GOT3 (cell line): ENCODE results near the gene IL6.
"Not testable (repeated sequence)": the region's sequence is repeated elsewhere in the genome, so short reads cannot be mapped to it uniquely, and the experiment has no call there.

Experiments
- DNase-seq: peaks from one replicate; lab custom pipeline; 2025; ENCODE audit warnings: mixed read lengths; lab: John Stamatoyannopoulos, UW

Gene IL6

DNA sequence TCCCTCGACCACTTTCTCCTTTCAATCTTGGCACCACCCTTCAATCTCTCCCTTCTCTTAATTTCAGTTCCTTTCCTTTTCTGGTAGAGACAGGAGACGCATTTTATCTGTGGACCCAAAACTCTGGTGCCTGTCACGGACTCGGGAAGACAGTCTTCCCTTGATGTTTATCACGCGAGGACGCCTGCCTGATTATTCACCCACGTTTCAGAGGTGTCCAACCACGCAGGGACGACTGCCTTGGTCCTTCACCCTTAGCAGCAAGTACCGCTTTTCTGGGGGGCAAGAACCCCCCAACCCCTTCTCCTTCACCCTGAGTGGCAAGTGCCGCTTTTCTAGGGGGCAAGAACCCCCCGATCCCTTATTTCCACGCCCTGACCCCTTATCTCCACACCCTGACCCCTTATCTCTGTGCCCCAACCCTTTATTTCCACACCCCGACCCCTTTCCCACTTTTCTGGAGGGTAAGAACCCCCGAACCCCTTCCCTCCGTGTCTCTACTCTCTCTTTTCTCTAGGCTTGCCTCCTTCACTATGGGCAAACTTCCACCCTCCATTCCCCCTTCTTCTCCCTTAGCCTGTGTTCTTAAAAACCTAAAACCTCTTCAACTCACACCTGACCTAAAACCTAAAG is 22.9 kb upstream of the IL6 start:
- DNase-seq: not testable (repeated sequence)

- not testable (repeated sequence) for DNase-seq
These were observed 22.3 kb upstream of the IL6 start for GRCh38 chr7:22704722-22705121.

DNA sequence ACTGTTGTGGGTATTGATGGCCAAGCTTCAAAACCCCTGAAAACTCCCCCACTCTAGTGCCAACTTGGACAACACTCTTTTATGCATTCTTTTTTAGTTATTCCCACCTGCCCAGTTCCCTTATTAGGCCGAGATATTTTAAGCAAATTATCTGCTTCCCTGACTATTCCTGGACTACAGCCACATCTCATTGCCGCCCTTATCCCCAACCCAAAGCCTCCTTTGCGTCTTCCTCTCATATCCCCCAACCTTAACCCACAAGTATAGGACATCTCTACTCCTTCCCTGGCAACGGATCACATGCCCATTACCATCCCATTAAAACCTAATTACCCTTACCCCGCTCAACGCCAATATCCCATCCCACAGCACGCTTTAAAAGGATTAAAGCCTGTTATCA is 21.1 kb upstream of the IL6 start:
- DNase-seq: not testable (repeated sequence)

DNA sequence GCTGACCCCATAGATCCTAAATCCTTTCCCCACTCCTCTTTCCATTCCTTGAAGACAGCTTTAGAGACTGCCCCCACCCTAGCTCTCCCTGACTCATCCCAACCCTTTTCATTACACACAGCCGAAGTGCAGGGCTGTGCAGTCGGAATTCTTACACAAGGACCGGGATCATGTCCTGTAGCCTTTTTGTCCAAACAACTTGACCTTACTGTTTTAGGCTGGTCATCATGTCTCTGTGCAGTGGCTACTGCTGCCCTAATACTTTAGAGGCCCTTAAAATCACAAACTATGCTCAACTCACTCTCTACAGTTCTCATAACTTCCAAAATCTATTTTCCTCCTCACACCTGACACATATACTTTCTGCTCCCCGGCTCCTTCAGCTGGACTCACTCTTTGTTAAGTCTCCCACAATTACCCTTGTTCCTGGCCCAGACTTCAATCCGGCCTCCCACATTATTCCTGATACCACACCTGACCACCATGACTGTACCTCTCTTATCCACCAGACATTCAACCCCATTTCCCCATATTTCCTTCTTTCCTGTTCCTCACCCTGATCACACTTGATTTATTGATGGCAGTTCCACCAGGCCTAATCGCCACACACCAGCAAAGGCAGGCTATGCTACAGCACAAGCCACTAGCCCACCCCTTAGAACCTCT is 19.8 kb upstream of the IL6 start:
- not testable (repeated sequence) for DNase-seq

- not testable (repeated sequence) for DNase-seq
These were observed 18.8 kb upstream of the IL6 start for GRCh38 chr7:22708214-22708613.

- not testable (repeated sequence) for DNase-seq
These were observed 18.3 kb upstream of the IL6 start for GRCh38 chr7:22708677-22709061.

- not testable (repeated sequence) for DNase-seq
These were observed 17.8 kb upstream of the IL6 start for GRCh38 chr7:22709062-22709829.

DNA sequence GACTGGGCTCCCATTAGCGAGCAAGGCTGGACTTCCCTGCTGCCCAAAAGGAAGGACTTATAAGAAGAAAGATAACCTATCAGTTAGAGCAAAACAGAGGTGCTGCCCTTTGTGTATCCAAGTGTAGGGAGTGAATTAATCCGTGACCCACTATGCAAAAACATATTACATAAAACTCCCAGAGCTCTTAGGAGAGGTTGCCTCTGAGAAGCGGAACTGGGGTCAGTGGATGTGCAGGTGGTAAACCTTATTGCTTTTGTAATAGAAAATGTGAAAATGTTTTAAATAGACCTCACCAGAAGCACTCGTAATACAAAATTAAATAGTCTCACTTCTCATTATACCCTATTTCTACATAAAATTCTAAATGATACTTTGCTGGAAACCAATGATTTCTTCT is 17.1 kb upstream of the IL6 start:
- no peak for DNase-seq

DNA sequence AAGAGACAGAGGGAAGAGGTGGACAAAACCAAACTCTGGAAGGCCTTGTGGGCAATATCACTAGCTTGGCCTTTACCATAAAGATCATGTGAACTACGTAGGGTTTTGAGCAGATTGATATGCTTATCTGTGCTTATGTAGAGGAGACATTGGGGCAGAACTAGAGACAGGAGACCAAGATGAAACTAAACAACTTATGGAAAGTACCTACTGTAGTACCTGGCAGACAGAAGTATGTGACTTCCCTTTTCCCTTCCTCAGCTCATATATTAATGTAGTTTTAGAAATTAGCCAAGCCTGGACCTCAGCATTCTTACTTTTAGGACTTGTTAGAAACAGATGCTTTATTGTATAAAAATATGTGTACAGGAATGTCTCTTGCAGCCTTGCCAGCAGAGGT is 14.0 kb upstream of the IL6 start:
- no peak for DNase-seq

DNA sequence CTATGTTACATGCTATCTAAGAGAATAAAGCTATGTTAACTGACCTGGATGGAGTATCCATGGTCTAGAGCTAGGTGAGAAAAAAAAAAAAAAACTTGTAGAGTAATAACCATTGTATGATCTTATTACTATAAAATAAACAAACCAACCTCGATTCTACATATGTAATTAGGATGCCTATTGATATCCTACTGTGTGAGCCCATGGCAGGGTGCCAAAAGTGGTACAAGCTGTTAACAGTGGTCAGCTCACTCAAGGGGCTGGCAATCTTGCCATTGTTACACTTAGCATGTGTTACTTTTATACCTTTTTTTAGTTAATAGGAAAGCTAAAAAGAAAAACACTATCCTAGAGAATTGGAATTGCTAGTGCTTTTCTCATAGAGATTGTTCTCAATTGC is 13.5 kb upstream of the IL6 start:
- DNase-seq: no peak

- DNase-seq: no peak
These were observed 11.0 kb upstream of the IL6 start for GRCh38 chr7:22715969-22716368.

GRCh38 chr7:22717760-22718159 is 9.2 kb upstream of the IL6 start:
- no peak for DNase-seq

GRCh38 chr7:22718200-22718711 is 8.7 kb upstream of the IL6 start:
- DNase-seq: peak; percentile 54

GRCh38 chr7:22718911-22719420 is 8.0 kb upstream of the IL6 start:
- DNase-seq: no peak

GRCh38 chr7:22720791-22721786 is 5.9 kb upstream of the IL6 start:
- no peak for DNase-seq

- DNase-seq: no peak
These were observed 4.3 kb upstream of the IL6 start for GRCh38 chr7:22722536-22723180.

DNA sequence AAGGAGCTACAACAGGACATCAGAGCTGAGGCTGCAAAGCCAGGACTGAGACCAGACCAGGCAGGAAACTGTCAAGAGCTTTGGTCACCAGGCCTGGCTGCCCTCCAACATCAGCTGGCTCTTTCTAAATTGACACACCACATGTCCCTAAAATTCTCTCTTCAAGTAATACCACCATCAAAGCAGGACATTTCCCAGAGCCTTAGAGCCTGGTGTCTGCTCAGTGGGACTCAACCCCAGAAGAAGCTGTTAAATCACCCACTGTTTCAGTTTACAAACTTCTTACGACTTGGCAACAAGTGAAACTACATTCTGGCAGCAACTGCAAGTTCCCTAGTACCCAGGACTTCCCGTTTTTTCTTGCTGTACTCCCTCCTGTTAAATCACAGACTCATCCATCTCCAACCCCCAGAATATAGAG is 3.8 kb upstream of the IL6 start:
- DNase-seq: no peak

DNA sequence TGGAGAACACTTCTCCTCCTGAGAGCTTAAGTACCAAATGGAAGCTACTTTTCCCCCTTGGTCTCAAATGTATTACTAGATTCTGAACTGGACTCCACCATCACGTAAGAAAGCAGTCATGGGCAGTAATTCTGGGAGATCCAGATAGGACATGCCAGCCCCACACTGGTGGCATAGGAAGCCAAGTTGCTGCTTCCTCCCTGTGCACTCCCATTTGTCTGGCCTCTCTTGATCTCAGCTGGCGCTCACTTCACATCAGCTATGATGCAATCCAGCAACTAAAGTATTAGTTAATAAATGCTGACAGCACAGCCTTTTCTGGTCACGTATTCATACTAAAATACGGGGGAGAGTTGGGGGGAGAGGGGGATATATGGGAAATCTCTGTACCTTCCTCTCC is 3.4 kb upstream of the IL6 start:
- no peak for DNase-seq

DNA sequence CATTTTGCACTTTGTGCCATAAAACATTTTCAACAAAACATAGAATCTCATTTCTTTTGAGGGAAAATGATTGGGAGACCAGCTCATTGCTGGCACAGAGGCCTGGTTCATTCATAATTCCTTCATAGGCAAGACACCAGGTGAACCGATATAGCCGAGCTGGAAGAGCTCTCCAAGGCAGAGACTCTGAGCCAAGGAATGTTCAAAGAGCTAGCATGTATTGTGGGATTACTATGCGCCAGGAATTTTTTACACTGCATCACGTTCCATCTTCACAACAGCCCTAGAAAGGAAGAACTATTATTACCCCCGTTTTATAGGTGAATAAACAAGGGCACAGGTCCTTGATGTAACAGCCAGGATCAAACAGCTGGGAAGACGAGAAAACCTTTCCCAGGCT is 2.1 kb upstream of the IL6 start:
- DNase-seq: no peak

- DNase-seq: no peak
These were observed 1.4 kb upstream of the IL6 start for GRCh38 chr7:22725585-22725984.

DNA sequence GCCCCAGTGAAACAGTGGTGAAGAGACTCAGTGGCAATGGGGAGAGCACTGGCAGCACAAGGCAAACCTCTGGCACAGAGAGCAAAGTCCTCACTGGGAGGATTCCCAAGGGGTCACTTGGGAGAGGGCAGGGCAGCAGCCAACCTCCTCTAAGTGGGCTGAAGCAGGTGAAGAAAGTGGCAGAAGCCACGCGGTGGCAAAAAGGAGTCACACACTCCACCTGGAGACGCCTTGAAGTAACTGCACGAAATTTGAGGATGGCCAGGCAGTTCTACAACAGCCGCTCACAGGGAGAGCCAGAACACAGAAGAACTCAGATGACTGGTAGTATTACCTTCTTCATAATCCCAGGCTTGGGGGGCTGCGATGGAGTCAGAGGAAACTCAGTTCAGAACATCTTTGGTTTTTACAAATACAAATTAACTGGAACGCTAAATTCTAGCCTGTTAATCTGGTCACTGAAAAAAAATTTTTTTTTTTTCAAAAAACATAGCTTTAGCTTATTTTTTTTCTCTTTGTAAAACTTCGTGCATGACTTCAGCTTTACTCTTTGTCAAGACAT is 574 bp upstream of the IL6 start:
- DNase-seq: no peak
